COLO829 (cell line): ENCODE data around the gene RWDD1.

ENCODE experiments used
- DNase-seq: peaks from one replicate; pipeline ENCODE4 v3.0.0; 2012; ENCODE audit warnings: low spot score

The RWDD1 gene

DNA sequence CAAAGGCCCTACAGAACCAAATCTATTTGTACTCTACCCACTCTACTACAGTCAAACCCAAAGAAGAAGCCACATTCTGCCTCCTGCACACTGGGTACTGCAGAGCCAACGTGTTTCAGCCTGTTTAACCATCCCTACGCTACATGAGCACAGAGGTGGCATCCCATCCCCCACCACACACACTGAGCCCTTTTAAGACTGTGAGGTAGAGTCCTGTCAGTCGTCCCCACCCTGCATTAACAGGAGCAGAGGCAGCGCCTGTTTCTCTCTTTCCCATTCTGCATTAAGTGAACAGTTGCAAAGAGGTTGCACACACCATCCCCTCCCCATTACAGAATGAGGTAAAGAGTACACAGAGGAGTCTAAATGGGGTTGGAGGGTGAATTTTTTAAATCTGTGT, 39.8 kb downstream of the RWDD1 start:
- no peak for DNase-seq

DNA sequence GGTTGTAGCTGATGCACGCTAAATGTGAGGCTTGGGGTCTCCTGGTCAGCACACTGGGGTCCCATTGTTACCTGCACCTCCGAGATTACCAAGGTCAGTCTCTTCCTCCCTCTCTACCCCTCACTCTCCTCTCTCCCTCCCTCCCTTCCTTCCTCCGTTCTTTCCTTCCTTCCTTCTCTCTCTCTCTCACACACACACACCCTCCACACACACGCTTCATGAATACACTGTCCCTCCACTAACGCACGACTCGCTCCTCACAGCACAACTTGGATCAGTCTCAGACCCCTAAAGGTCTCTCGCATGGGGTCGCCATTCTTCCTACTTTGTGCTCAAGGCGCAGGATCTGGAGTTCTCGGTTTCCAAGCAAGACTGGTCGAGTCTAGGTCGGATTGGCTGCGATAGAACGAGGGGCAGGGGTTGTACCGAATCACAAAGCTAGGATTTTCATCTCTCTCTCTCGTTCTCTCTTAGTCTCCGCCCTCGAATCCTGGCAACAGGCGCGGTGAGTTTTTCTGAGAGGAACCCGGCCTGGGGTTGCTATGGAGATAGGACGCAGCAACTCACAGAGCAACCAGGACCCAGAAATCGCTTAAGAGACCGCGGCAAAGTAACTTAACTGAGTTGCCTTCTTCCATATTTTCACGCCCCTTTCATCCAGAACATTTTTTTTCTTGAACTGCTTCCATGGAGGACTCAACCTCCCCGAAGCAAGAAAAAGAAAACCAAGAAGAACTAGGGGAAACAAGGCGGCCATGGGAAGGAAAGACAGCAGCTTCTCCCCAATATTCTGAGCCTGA, 44.8 kb downstream of the RWDD1 start, which contains the start of gene RSPH4A:
Gene RSPH4A, plus strand, starts transcription at position 543 of the 800 bp plus-strand sequence. Its CDS starts 145 bp downstream, at position 688.
- DNase-seq = peak; percentile 77

DNA sequence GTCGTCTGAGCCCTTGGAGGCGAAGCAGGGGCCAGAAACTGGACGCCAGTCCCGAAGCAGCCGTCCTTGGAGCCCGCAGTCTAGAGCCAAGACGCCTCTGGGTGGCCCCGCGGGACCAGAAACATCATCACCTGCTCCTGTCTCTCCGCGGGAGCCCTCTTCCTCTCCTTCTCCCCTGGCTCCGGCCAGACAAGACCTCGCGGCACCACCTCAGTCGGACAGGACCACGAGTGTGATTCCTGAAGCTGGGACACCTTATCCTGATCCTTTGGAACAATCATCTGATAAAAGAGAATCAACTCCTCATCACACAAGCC, 45.4 kb downstream of the RWDD1 start:
- no peak for DNase-seq

DNA sequence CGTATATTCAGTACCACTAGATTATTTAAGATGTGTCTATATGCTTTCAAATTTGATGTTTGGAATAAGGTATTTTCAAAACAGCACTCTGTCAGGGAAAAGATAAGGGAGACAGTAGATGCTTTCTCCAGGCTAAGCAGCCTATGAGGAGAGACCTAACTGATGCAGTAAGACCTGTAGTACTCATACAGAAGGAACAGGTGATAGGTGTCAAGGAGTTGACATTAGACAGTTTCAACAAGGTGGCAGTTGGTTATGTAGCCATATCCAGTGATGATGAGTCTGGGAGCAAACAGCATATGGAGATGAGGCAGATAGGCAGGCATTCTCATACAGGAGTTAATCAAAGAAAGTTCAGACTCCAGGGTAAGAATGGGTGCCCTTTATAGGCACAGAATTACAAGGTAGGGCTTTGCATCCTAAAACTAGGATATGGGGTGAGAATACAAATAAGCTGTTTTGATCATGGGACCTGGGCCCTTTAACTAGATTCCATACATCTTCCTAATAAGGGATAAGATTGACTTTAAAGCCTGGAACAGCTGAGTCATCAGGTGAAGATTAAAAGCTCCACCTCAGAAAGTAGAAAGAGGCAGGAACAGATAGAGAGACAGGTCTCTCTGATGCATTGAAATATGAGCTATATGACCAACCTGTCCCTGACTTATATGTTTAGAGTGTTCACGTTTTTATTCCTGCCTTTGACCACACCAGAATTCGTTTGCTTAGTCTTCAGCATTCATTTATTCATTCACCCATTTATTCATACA, 52.9 kb downstream of the RWDD1 start:
- no peak for DNase-seq

DNA sequence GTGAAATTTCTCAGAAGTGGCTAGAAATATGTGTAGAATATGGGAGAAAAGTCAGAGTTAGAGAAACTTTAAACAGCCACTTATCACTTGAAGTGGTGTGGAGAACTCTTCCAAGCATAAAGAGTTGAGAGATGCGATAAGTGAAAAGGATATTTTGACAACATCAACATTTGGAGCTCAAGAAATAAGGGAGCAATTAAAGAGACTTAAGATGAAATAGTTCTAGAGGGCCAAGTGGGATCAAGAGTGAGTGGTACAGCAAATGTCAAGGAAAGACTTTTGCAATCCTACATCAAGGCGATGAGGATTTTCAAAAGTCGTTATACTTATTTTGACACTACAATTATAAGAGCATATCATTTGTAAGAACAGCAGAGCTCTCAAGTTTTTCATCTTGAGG, 54.6 kb downstream of the RWDD1 start:
- no peak for DNase-seq

DNA sequence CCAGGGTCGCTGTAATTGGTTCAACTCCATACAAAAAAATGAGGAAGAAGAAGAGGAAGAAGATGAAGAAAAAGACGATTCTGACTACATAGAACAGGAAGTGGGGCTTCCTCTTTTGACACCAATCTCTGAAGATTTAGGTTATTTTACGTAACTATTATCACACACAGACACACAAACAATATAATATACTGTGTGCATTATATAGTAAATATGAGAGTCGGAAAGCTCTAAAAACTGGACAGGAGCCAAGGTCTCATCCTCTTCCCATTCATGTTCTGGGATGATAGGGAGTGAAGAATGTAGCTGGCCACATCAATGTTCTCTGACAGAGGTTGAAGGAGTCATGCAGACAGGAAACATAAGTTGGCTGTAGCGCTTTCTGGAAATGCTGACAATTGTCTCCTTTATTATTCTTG, 58.3 kb downstream of the RWDD1 start:
- DNase-seq = peak; percentile 48

DNA sequence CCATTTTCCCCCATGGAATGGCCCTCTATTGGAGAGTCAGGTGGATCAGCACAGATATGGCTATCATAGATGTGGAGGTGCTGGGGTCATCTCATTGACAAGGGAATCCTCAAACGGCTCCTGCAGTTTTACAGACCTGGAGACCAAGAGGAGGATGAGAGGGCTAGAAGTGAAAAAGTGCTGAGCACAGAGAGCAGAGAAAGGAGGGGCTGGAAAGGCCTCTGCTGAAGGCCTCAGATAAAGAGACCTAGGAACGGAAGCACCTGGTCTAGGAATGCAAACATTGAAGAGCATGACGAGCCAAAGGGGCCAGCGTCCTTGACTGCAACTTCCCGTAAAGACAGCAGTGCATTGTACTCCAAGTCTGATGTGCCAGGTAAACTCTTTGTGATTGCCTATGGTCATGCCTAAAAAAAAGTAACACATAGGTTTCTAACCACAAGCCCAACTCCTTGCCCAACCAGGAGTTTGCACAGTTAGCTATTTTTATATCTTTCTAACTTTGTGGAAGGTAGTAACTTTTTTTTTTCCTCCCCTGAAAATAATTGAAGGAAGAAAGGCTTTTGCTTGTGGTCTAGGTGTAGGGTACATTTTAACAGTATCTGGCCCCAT, 60.2 kb downstream of the RWDD1 start:
- DNase-seq = no peak

DNA sequence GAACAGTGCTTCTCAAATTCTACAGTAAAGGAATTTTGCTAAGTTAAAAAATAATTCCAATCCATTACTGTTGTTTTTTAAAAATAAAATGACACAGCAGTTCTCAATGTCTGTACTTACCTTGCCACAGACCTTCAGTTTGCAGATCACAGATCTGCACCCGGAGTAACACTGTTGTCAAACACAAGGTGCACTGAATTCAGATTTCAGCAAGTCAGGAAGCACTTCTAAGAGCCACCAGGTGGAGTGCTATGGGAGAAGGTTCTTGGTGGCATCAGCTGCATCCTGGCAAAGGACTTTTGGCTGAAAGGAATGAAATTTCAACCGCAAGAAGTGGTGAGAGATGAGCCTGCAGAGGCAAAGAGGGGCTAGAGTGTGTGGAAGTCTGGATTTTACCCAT, 62.4 kb downstream of the RWDD1 start:
- no peak for DNase-seq
